ENCODE data around the gene VSTM4. TPM values are rescaled to one million over a fixed set of nuclear protein-coding genes. Genes with fewer than 3 reads are reported as not detected.

The VSTM4 gene
- total RNA-seq, 2 experiments from 2014 or later: not detected

DNA sequence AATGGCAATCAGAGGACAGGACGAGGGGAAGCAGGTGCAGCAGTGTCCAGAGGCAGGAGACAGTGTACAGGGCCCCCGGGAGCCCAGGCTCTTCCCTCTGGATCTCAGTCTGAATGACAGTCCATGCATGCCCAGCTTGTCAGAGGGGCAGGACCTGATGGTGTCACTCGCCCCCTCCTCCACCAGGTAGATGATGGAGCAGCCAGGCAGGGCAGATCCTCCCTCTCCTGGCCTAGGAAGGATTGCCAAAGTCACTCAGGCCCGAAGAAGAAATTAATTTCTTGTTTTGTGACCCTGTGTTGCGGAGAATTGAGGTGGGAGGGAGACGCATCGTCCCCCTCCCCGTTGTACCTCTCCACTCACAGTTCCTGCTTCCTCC is 4.0 kb downstream of the VSTM4 start:
- POLR2A ChIA-PET: interaction anchor here (2.7 kb wide), 1 partner anchor 9 kb away, joined by 9 read pairs; no protein-coding TSS in a partner anchor
- intact Hi-C loops (cut with micrococcal nuclease; ENCODE audit: unreplicated experiment): no loop called here
- no TSS peak for BruUV-seq (replicated peaks)

DNA sequence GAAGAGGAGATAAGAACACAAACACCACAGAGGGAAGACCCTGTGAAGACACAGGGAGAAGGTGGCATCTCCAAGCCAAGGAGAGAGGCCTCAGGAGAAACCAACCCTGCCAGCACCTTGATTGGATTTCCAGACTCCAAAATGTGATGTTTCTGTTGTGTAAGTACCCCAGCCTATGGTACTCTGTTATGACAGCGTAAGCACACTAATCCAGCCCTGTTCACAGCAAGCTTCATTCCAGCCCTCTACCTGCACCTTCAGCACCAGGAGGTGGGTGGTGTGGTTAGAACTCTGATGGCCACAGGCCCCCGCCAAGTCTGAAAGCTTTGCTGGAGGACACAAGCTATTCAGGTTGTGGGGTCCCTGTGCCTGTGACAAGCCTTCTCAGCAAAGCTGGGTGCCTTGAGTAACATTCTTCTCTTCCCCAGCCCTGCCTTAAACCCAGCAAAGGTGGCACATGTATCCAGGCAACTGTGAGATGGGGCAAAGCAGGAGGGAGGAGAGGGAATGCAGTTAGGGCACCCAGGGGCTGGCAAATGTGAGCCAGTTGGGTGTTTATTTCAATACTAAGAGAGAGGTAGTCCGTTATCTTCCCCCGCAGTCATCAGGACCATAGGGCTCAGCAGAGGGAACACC is 4.5 kb downstream of the VSTM4 start:
- H3K27ac ChIP-seq (ENCODE audit: low read depth, low read length, poor library complexity, severe bottlenecking): no peak overlapping the region
- H3K9me2 ChIP-seq (ENCODE audit: insufficient read depth, low read length): no peaks in the 10 kb centered on the region
- TF ChIP-seq, protein P1, sequence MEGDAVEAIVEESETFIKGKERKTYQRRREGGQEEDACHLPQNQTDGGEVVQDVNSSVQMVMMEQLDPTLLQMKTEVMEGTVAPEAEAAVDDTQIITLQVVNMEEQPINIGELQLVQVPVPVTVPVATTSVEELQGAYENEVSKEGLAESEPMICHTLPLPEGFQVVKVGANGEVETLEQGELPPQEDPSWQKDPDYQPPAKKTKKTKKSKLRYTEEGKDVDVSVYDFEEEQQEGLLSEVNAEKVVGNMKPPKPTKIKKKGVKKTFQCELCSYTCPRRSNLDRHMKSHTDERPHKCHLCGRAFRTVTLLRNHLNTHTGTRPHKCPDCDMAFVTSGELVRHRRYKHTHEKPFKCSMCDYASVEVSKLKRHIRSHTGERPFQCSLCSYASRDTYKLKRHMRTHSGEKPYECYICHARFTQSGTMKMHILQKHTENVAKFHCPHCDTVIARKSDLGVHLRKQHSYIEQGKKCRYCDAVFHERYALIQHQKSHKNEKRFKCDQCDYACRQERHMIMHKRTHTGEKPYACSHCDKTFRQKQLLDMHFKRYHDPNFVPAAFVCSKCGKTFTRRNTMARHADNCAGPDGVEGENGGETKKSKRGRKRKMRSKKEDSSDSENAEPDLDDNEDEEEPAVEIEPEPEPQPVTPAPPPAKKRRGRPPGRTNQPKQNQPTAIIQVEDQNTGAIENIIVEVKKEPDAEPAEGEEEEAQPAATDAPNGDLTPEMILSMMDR (conservative IDR thresholded peaks at IDR 0.05; ENCODE audit: low read length): no peak
- TF ChIP-seq EZH2phosphoT487 (IDR thresholded peaks at IDR 0.05; ENCODE audit: borderline replicate concordance, low read depth, low read length): no peak
- H3K4me1 ChIP-seq (ENCODE audit: insufficient read depth, low read length, poor library complexity, severe bottlenecking): peaks cover 4% of the 10 kb centered on the region
- H4K20me1 ChIP-seq (ENCODE audit: insufficient read depth, low read length): no peaks in the 10 kb centered on the region
- ChIA-PET CTCF (ENCODE audit: unreplicated experiment) (no interaction called here), POLR2A (interaction anchor here (1.6 to 2.7 kb wide), 2 partner anchors 9 to 12 kb away, joined by 4 to 9 read pairs; no protein-coding TSS in a partner anchor)
- H3K79me2 ChIP-seq (ENCODE audit: insufficient read depth, low read depth, low read length): no peaks in the 10 kb centered on the region
- H3K4me3 ChIP-seq (ENCODE audit: low read depth, low read length, poor library complexity, severe bottlenecking): no peak overlapping the region
- no peak overlapping the region for H2AFZ ChIP-seq (ENCODE audit: low read length)
- intact Hi-C loops (cut with micrococcal nuclease; ENCODE audit: unreplicated experiment): no loop called here
- no peaks in the 10 kb centered on the region for H3K36me3 ChIP-seq (ENCODE audit: insufficient read depth, low read length)
- no peak for DNase-seq (ENCODE audit: low spot score)
- no peaks in the 10 kb centered on the region for H3K9me3 ChIP-seq (ENCODE audit: low read length)
- BruUV-seq (replicated peaks): no TSS peak
- no peak overlapping the region for H3K4me2 ChIP-seq (ENCODE audit: low read length)

More for the DNA sequence above, 4.0 kb downstream of the VSTM4 start:
- H2AFZ ChIP-seq (ENCODE audit: low read length): no peak overlapping the region
- no peak for DNase-seq (ENCODE audit: low spot score)
- H3K27ac ChIP-seq (ENCODE audit: low read depth, low read length, poor library complexity, severe bottlenecking): no peak overlapping the region
- H4K20me1 ChIP-seq (ENCODE audit: insufficient read depth, low read length): no peaks in the 10 kb centered on the region
- H3K9me3 ChIP-seq (ENCODE audit: low read length): no peaks in the 10 kb centered on the region
- H3K4me2 ChIP-seq (ENCODE audit: low read length): no peak overlapping the region
- no peaks in the 10 kb centered on the region for H3K36me3 ChIP-seq (ENCODE audit: insufficient read depth, low read length)
- TF ChIP-seq EZH2phosphoT487 (IDR thresholded peaks at IDR 0.05; ENCODE audit: borderline replicate concordance, low read depth, low read length): no peak
- TF ChIP-seq, protein P1 (conservative IDR thresholded peaks at IDR 0.05; ENCODE audit: low read length): no peak
- peaks cover 4% of the 10 kb centered on the region for H3K4me1 ChIP-seq (ENCODE audit: insufficient read depth, low read length, poor library complexity, severe bottlenecking)
- H3K4me3 ChIP-seq (ENCODE audit: low read depth, low read length, poor library complexity, severe bottlenecking): no peak overlapping the region
- CTCF ChIA-PET (ENCODE audit: unreplicated experiment): no interaction called here
- no peaks in the 10 kb centered on the region for H3K9me2 ChIP-seq (ENCODE audit: insufficient read depth, low read length)
- H3K79me2 ChIP-seq (ENCODE audit: insufficient read depth, low read depth, low read length): no peaks in the 10 kb centered on the region

DNA sequence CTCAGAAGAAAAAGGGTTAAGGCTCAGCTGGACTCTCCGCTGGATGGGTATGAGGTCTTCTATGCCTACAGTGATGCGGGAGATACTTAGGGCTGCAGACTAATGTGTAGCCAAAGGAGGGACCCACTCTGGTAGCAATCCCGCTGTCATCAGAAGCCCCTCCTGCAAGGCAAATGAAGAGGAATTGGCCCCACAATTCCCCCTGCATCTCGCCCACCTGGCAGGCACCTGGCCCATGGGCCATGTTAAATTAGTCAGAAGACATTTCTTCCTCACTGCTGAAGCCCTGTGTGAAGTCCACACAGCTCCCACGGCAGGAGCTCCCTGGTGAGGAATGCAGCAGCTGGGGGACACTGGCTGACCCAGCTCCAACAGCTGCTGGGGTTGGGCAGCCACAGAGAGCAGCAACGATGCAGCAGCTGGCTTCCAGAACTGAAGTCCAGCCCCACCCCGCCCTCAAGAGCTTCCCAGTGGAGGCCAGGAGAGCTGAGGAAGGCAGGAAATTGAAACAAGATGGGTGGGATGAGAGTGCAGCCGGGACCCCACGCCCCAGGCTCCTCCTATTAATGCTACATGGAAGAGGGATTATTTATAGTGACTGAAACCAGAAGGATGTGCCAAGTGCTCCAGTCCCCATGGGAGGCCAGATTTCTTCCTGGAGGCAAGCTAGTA is 5.5 kb downstream of the VSTM4 start:
- no peaks in the 10 kb centered on the region for H3K36me3 ChIP-seq (ENCODE audit: insufficient read depth, low read length)
- no peak overlapping the region for H2AFZ ChIP-seq (ENCODE audit: low read length)
- no peaks in the 10 kb centered on the region for H3K9me3 ChIP-seq (ENCODE audit: low read length)
- TF ChIP-seq EZH2phosphoT487 (IDR thresholded peaks at IDR 0.05; ENCODE audit: borderline replicate concordance, low read depth, low read length): no peak
- TF ChIP-seq, protein P1 (conservative IDR thresholded peaks at IDR 0.05; ENCODE audit: low read length): no peak
- no peaks in the 10 kb centered on the region for H3K79me2 ChIP-seq (ENCODE audit: insufficient read depth, low read depth, low read length)
- H3K4me2 ChIP-seq (ENCODE audit: low read length): no peak overlapping the region
- H3K27ac ChIP-seq (ENCODE audit: low read depth, low read length, poor library complexity, severe bottlenecking): no peak overlapping the region
- no peak overlapping the region for H3K4me3 ChIP-seq (ENCODE audit: low read depth, low read length, poor library complexity, severe bottlenecking)
- no peak for DNase-seq (ENCODE audit: low spot score)
- intact Hi-C loops (cut with micrococcal nuclease; ENCODE audit: unreplicated experiment): no loop called here
- H3K9me2 ChIP-seq (ENCODE audit: insufficient read depth, low read length): no peaks in the 10 kb centered on the region
- ChIA-PET CTCF (ENCODE audit: unreplicated experiment) (no interaction called here), POLR2A (interaction anchor here (1.6 to 2.7 kb wide), 2 partner anchors 10 to 11 kb away, joined by 4 to 9 read pairs; no protein-coding TSS in a partner anchor)
- H3K4me1 ChIP-seq (ENCODE audit: insufficient read depth, low read length, poor library complexity, severe bottlenecking): peaks cover 4% of the 10 kb centered on the region
- H4K20me1 ChIP-seq (ENCODE audit: insufficient read depth, low read length): no peaks in the 10 kb centered on the region
- no TSS peak for BruUV-seq (replicated peaks)
